ENCODE data around the gene EFCAB11.

GRCh38 chr14:89773644-89774316 is 180.8 kb downstream of the EFCAB11 start:
- TF ChIP-seq CTCF (IDR thresholded peaks at IDR 0.05) (no peak), POLR2A (IDR thresholded peaks at IDR 0.05) (no peak)

Measured in esophagus squamous epithelium (tissue), 4 donors.